ENCODE data around the gene LGALSL. TPM values are rescaled to one million over a fixed set of nuclear protein-coding genes. Genes with fewer than 3 reads are reported as not detected.
"Not testable (repeated sequence)": the region's sequence is repeated elsewhere in the genome, so short reads cannot be mapped to it uniquely, and the experiment has no call there.

The LGALSL gene
- total RNA-seq, 1 donor from 2014 or later = 46.4 TPM

GRCh38 chr2:64442801-64443429 is 11.0 kb upstream of the LGALSL start:
- DNase-seq = no peak

- DNase-seq = not testable (repeated sequence)
These were observed 8.0 kb upstream of the LGALSL start for GRCh38 chr2:64445970-64446369.

- DNase-seq = no peak
These were observed 6.5 kb upstream of the LGALSL start for GRCh38 chr2:64447317-64448040.

GRCh38 chr2:64448041-64448426 is 5.9 kb upstream of the LGALSL start:
- no peak for DNase-seq

- DNase-seq = no peak
These were observed 2.9 kb upstream of the LGALSL start for GRCh38 chr2:64451051-64451450.

GRCh38 chr2:64454386-64455332 is 697 bp downstream of the LGALSL start:
- no peak for DNase-seq

GRCh38 chr2:64455545-64455944 is 1.6 kb downstream of the LGALSL start:
- DNase-seq = no peak

- DNase-seq = no peak
These were observed 2.3 kb downstream of the LGALSL start for GRCh38 chr2:64456293-64456692.

- no peak for DNase-seq
These were observed 3.6 kb downstream of the LGALSL start for GRCh38 chr2:64457524-64457923.

- no peak for DNase-seq
These were observed 5.6 kb downstream of the LGALSL start for GRCh38 chr2:64459575-64459974.

- DNase-seq = no peak
These were observed 6.4 kb downstream of the LGALSL start for GRCh38 chr2:64460330-64460729.

GRCh38 chr2:64461271-64462058 is 7.5 kb downstream of the LGALSL start:
- DNase-seq = no peak

GRCh38 chr2:64462171-64462570 is 8.2 kb downstream of the LGALSL start:
- no peak for DNase-seq

GRCh38 chr2:64462940-64463700 is 9.2 kb downstream of the LGALSL start:
- no peak for DNase-seq

- no peak for DNase-seq
These were observed 9.8 kb downstream of the LGALSL start for GRCh38 chr2:64463781-64464180.

GRCh38 chr2:64466478-64467085 is 12.6 kb downstream of the LGALSL start:
- no peak for DNase-seq

GRCh38 chr2:64467096-64467843 is 13.3 kb downstream of the LGALSL start:
- DNase-seq = no peak

GRCh38 chr2:64469261-64469660 is 15.3 kb downstream of the LGALSL start:
- DNase-seq = no peak

GRCh38 chr2:64470071-64470470 is 16.1 kb downstream of the LGALSL start:
- no peak for DNase-seq

- no peak for DNase-seq
These were observed 16.9 kb downstream of the LGALSL start for GRCh38 chr2:64470766-64471295.
